Naive thymus-derived CD4-positive, alpha-beta T cell (primary cell): ENCODE measurements around the gene BCORL1. TPM values are rescaled to one million over a fixed set of nuclear protein-coding genes. Genes with fewer than 3 reads are reported as not detected.
A peak's percentile ranks its signal among the peaks of the same experiment; 100 is the strongest.

Source experiments
- ATAC-seq: fragments of 150-1000 bp; cut with Tn5 transposase; 2 replicates; pipeline ENCODE4 v1.10.0; 2021; ENCODE audit warnings: mild to moderate bottlenecking, moderate library complexity
- CTCF ChIA-PET: fragments of 350-600 bp; sonication (Branson Sonifier 250); formaldehyde crosslinking; loops from one replicate; lab custom pipeline; 2021; ENCODE audit warnings: antibody characterized with exemption; lab: Charles Lee
- POLR2A ChIA-PET: fragments of 350-600 bp; sonication (Branson Sonifier 250); formaldehyde crosslinking; loops from one replicate; lab custom pipeline; 2021; ENCODE audit warnings: antibody characterized with exemption, inconsistent platforms; lab: Charles Lee
- DNase-seq, 9 donors: peaks; one replicate each; pipeline versions ENCODE4 v3.0.0 to v3.0.0-alpha.2; 2020 to 2022; ENCODE audit warnings: mixed read lengths in 1 of 9
- H3K27ac ChIP-seq: one replicate; pipeline ENCODE4 v1.7.0; 2013; ENCODE audit warnings: mild to moderate bottlenecking, low read depth, low read length, moderate library complexity
- H3K27me3 ChIP-seq, 2 donors: one replicate each; pipeline ENCODE4 v1.7.0; 2013; ENCODE audit warnings: low read length in 2 of 2, mild to moderate bottlenecking in 2 of 2, moderate library complexity in 2 of 2; ENCODE audit not compliant: control insufficient read depth in 2 of 2, insufficient read depth in 2 of 2
- H3K36me3 ChIP-seq, 3 experiments: 1 replicate in 2 of 3; 2 replicates in 1 of 3; pipeline ENCODE4 v1.7.0; 2013; ENCODE audit warnings: low read length in 3 of 3, mild to moderate bottlenecking in 3 of 3, moderate library complexity in 1 of 3; ENCODE audit not compliant: insufficient read depth in 3 of 3, control insufficient read depth in 2 of 3
- H3K4me1 ChIP-seq, 2 donors: one replicate each; pipeline ENCODE4 v1.7.0; 2013; ENCODE audit warnings: low read length in 2 of 2, mild to moderate bottlenecking in 2 of 2, moderate library complexity in 1 of 2; ENCODE audit not compliant: control insufficient read depth in 2 of 2, insufficient read depth in 2 of 2
- H3K4me3 ChIP-seq: 2 replicates; pipeline ENCODE4 v1.7.0; 2013; ENCODE audit warnings: mild to moderate bottlenecking, low read length
- H3K9me3 ChIP-seq, 3 experiments: 1 replicate in 2 of 3; 2 replicates in 1 of 3; pipeline ENCODE4 v1.7.0; 2013; ENCODE audit warnings: low read length in 3 of 3; ENCODE audit not compliant: control insufficient read depth in 2 of 3
- H3K27ac Mint-ChIP-seq, 9 donors: one replicate each; pipeline ENCODE4 v1.8.0; 2020 to 2022; ENCODE audit warnings: mixed read lengths in 9 of 9, mild to moderate bottlenecking in 8 of 9, moderate library complexity in 5 of 9, inconsistent platforms in 2 of 9
- H3K27me3 Mint-ChIP-seq, 5 donors: one replicate each; pipeline ENCODE4 v1.8.0; 2021 to 2022; ENCODE audit warnings: mixed read lengths in 5 of 5, mild to moderate bottlenecking in 1 of 5
- H3K36me3 Mint-ChIP-seq, 5 donors: one replicate each; pipeline ENCODE4 v1.8.0; 2020 to 2022; ENCODE audit warnings: mixed read lengths in 5 of 5, mild to moderate bottlenecking in 3 of 5, inconsistent platforms in 1 of 5
- H3K4me1 Mint-ChIP-seq, 7 donors: one replicate each; pipeline ENCODE4 v1.8.0; 2020 to 2022; ENCODE audit warnings: mixed read lengths in 7 of 7, mild to moderate bottlenecking in 3 of 7, inconsistent platforms in 1 of 7
- H3K4me3 Mint-ChIP-seq, 10 donors: one replicate each; pipeline ENCODE4 v1.8.0; 2020 to 2022; ENCODE audit warnings: mild to moderate bottlenecking in 10 of 10, mixed read lengths in 10 of 10, moderate library complexity in 6 of 10, inconsistent platforms in 2 of 10
- H3K9me3 Mint-ChIP-seq, 11 donors: one replicate each; pipeline ENCODE4 v1.8.0; 2020 to 2022; ENCODE audit warnings: mixed read lengths in 11 of 11, mild to moderate bottlenecking in 4 of 11, inconsistent platforms in 1 of 11, moderate library complexity in 1 of 11
- intact Hi-C, 2 donors: fragments of 100-400 bp; cut with micrococcal nuclease; formaldehyde crosslinking; loops; one replicate each; pipeline ENCODE4 v1.15.1; 2023
- polyA plus RNA-seq, 2 donors: library from polyadenylated mRNA; unstranded; fragments of 300-500 nt; fragmentation: Illumina TruSeq; gene quantifications; one replicate each; pipeline ENCODE4 v1.2.3, GENCODE V29; 2021
- total RNA-seq, 6 experiments: library from RNA in 5 of 6; stranded (reverse) in 5 of 6; gene quantifications; 1 replicate in 5 of 6; 2 replicates in 1 of 6; pipeline ENCODE4 v1.2.3 and lab custom pipeline; 2021 to 2026

The BCORL1 gene
- total and polyA plus RNA-seq, 7 experiments from 2014 or later, result 0.64 to 8.9 (median 7.4) TPM

GRCh38 chrX:129998021-129998420 is 15.6 kb downstream of the BCORL1 start:
- CTCF ChIA-PET, result no interaction called here
- intact Hi-C loops, result no loop called here

GRCh38 chrX:130001893-130002292 is 19.5 kb downstream of the BCORL1 start:
- no peak overlapping the region for H3K4me3 Mint-ChIP-seq
- no peak overlapping the region for H3K4me3 ChIP-seq
- ATAC-seq (no peak), DNase-seq (no peak)
- H3K27me3 Mint-ChIP-seq, result no peaks in the 10 kb centered on the region
- peaks cover 0 to 12% (median 4%) of the 10 kb centered on the region in 5 donors for H3K36me3 Mint-ChIP-seq
- H3K4me1 ChIP-seq, result no peaks in the 10 kb centered on the region
- peaks cover 0 to 3% (median 0%) of the 10 kb centered on the region in 11 donors for H3K9me3 Mint-ChIP-seq
- intact Hi-C loops, result no loop called here
- ChIA-PET CTCF (no interaction called here), POLR2A (no interaction called here)
- H3K27me3 ChIP-seq, result no peaks in the 10 kb centered on the region
- no peak overlapping the region for H3K27ac ChIP-seq
- H3K4me1 Mint-ChIP-seq, result peaks cover 0 to 15% (median 10%) of the 10 kb centered on the region in 7 donors
- no peaks in the 10 kb centered on the region for H3K36me3 ChIP-seq
- H3K27ac Mint-ChIP-seq, result no peak overlapping the region
- no peaks in the 10 kb centered on the region for H3K9me3 ChIP-seq

More at GRCh38 chrX:129998021-129998420, 15.6 kb downstream of the BCORL1 start:
- ATAC-seq, result no peak
- Histone ChIP-seq H3K4me1 (no peaks in the 10 kb centered on the region), H3K4me3 (no peak overlapping the region), H3K9me3 (no peaks in the 10 kb centered on the region), H3K36me3 (no peaks in the 10 kb centered on the region), H3K27ac (no peak overlapping the region), H3K27me3 (no peaks in the 10 kb centered on the region)
- Mint-ChIP-seq H3K36me3 (peaks cover 0 to 6% (median 4%) of the 10 kb centered on the region in 5 donors), H3K27ac (no peak overlapping the region), H3K4me3 (no peak overlapping the region), H3K27me3 (no peaks in the 10 kb centered on the region), H3K9me3 (peaks cover 0 to 2% (median 0%) of the 10 kb centered on the region in 11 donors), H3K4me1 (peaks cover 0 to 16% (median 10%) of the 10 kb centered on the region in 7 donors)
- no peak for DNase-seq
- POLR2A ChIA-PET, result no interaction called here

- Mint-ChIP-seq H3K9me3 (peaks cover 0 to 3% (median 0%) of the 10 kb centered on the region in 11 donors), H3K4me1 (peaks cover 0 to 11% (median 10%) of the 10 kb centered on the region in 7 donors), H3K36me3 (peaks cover 0 to 8% (median 0%) of the 10 kb centered on the region in 5 donors), H3K4me3 (no peak overlapping the region), H3K27ac (no peak overlapping the region), H3K27me3 (no peaks in the 10 kb centered on the region)
- Histone ChIP-seq H3K9me3 (no peaks in the 10 kb centered on the region), H3K36me3 (no peaks in the 10 kb centered on the region), H3K4me3 (no peak overlapping the region), H3K4me1 (no peaks in the 10 kb centered on the region), H3K27ac (no peak overlapping the region), H3K27me3 (no peaks in the 10 kb centered on the region)
- POLR2A ChIA-PET, result no interaction called here
- ATAC-seq (no peak), DNase-seq (no peak)
- CTCF ChIA-PET, result no interaction called here
- intact Hi-C loops, result no loop called here
Observed at GRCh38 chrX:130002541-130002940, 20.1 kb downstream of the BCORL1 start.

- CTCF ChIA-PET, result interaction anchor here (0.6 to 1.3 kb wide), 2 partner anchors 23 to 157 kb away, joined by 3 to 4 read pairs; no protein-coding TSS in a partner anchor
- peaks cover 0 to 11% (median 0%) of the 10 kb centered on the region in 5 donors for H3K36me3 Mint-ChIP-seq
- Histone ChIP-seq H3K4me1 (no peaks in the 10 kb centered on the region), H3K27ac (no peak overlapping the region), H3K36me3 (no peaks in the 10 kb centered on the region), H3K27me3 (no peaks in the 10 kb centered on the region), H3K9me3 (no peaks in the 10 kb centered on the region), H3K4me3 (no peak overlapping the region)
- H3K9me3 Mint-ChIP-seq, result peaks cover 0 to 3% (median 0%) of the 10 kb centered on the region in 11 donors
- intact Hi-C loops, result no loop called here
- no peak for ATAC-seq
- H3K27ac Mint-ChIP-seq, result no peak overlapping the region
- POLR2A ChIA-PET, result no interaction called here
- peaks cover 0 to 11% (median 9%) of the 10 kb centered on the region in 7 donors for H3K4me1 Mint-ChIP-seq
- H3K27me3 Mint-ChIP-seq, result no peaks in the 10 kb centered on the region
- no peak overlapping the region for H3K4me3 Mint-ChIP-seq
- DNase-seq, result no peak
Observed at GRCh38 chrX:130005089-130005807, 22.8 kb downstream of the BCORL1 start.

- Mint-ChIP-seq H3K27me3 (no peaks in the 10 kb centered on the region), H3K4me3 (no peak overlapping the region), H3K36me3 (peaks cover 0 to 16% (median 0%) of the 10 kb centered on the region in 5 donors), H3K9me3 (no peaks in the 10 kb centered on the region), H3K27ac (peak overlapping the region in 1 of 9 donors; percentile 65), H3K4me1 (no peaks in the 10 kb centered on the region)
- ChIA-PET POLR2A (no interaction called here), CTCF (no interaction called here)
- no peaks in the 10 kb centered on the region for H3K27me3 ChIP-seq
- intact Hi-C loops, result no loop called here
- DNase-seq (no peak), ATAC-seq (no peak)
- no peaks in the 10 kb centered on the region for H3K9me3 ChIP-seq
- peaks cover 0 to 12% (median 0%) of the 10 kb centered on the region in 3 experiments for H3K36me3 ChIP-seq
- H3K27ac ChIP-seq, result no peak overlapping the region
- no peak overlapping the region for H3K4me3 ChIP-seq
- H3K4me1 ChIP-seq, result no peaks in the 10 kb centered on the region
Observed at GRCh38 chrX:130009658-130010223, 27.3 kb downstream of the BCORL1 start.

- H3K4me3 ChIP-seq, result no peak overlapping the region
- ATAC-seq, result no peak
- Mint-ChIP-seq H3K4me1 (peaks cover 0 to 2% (median 0%) of the 10 kb centered on the region in 7 donors), H3K27me3 (no peaks in the 10 kb centered on the region), H3K36me3 (peaks cover 0 to 12% (median 0%) of the 10 kb centered on the region in 5 donors), H3K4me3 (no peak overlapping the region), H3K27ac (no peak overlapping the region), H3K9me3 (no peaks in the 10 kb centered on the region)
- peaks cover 0 to 22% (median 0%) of the 10 kb centered on the region in 3 experiments for H3K36me3 ChIP-seq
- H3K4me1 ChIP-seq, result no peaks in the 10 kb centered on the region
- H3K27ac ChIP-seq, result no peak overlapping the region
- DNase-seq, result no peak
- intact Hi-C loops, result no loop called here
- no peaks in the 10 kb centered on the region for H3K9me3 ChIP-seq
- POLR2A ChIA-PET, result no interaction called here
- no peaks in the 10 kb centered on the region for H3K27me3 ChIP-seq
- CTCF ChIA-PET, result no interaction called here
Observed at GRCh38 chrX:130012683-130013082, 30.2 kb downstream of the BCORL1 start.
